H1 (cell line): ENCODE measurements around the gene PPAT. TPM values are rescaled to one million over a fixed set of nuclear protein-coding genes. Genes with fewer than 3 reads are reported as not detected.

Experiments
- CTCF ChIA-PET: fragments of 300-600 bp; sonication (Branson Sonifier 250); formaldehyde crosslinking; loops from one replicate; lab custom pipeline; 2021; ENCODE audit not compliant: partially characterized antibody; lab: Charles Lee
- POLR2A ChIA-PET: fragments of 300-600 bp; sonication (Branson Sonifier 250); formaldehyde crosslinking; loops from one replicate; lab custom pipeline; 2021; ENCODE audit warnings: inconsistent platforms; ENCODE audit not compliant: partially characterized antibody; lab: Charles Lee
- DNase-seq, 2 experiments: peaks; one replicate each; pipeline versions ENCODE4 v3.0.0 to v3.0.0-alpha.2; 2010 to 2022; ENCODE audit warnings: low spot score in 2 of 2, low read depth in 1 of 2, mixed read lengths in 1 of 2
- FAIRE-seq: peaks from 2 replicates; lab custom pipeline; 2011; peaks lifted over from hg19 to GRCh38; lab: Jason Lieb, UNC
- H2AFZ ChIP-seq: 2 replicates; pipeline ENCODE4 v1.8.1; 2012; ENCODE audit warnings: low read length, inconsistent platforms
- H2AK5ac ChIP-seq: 2 replicates; pipeline ENCODE4 v1.6.1; 2013; ENCODE audit warnings: low read depth, low read length
- H2BK120ac ChIP-seq: replicated peaks from 2 replicates; pipeline ENCODE3; 2013; ENCODE audit warnings: low read depth, low read length, inconsistent platforms
- H2BK12ac ChIP-seq: 2 replicates; pipeline ENCODE4 v1.6.1; 2013; ENCODE audit warnings: low read depth, low read length
- H2BK15ac ChIP-seq: 2 replicates; pipeline ENCODE4 v1.6.1; 2013; ENCODE audit warnings: low read length
- H2BK20ac ChIP-seq: 2 replicates; pipeline ENCODE4 v1.6.1; 2013; ENCODE audit warnings: low read length
- H2BK5ac ChIP-seq: 2 replicates; pipeline ENCODE4 v1.6.1; 2013; ENCODE audit warnings: low read depth, low read length
- H3K14ac ChIP-seq: 2 replicates; pipeline ENCODE4 v1.6.1; 2013; ENCODE audit warnings: inconsistent platforms; ENCODE audit not compliant: insufficient read length
- H3K18ac ChIP-seq: 2 replicates; pipeline ENCODE4 v1.6.1; 2013; ENCODE audit warnings: low read length; ENCODE audit errors: extremely low read depth
- H3K23ac ChIP-seq: 2 replicates; pipeline ENCODE4 v1.6.1; 2013; ENCODE audit warnings: inconsistent platforms; ENCODE audit not compliant: insufficient read length
- H3K23me2 ChIP-seq: 2 replicates; pipeline ENCODE4 v1.6.1; 2013; ENCODE audit warnings: low read depth, low read length
- H3K27ac ChIP-seq: 2 replicates; pipeline ENCODE4 v1.6.1; 2011; ENCODE audit warnings: low read depth, low read length, inconsistent platforms
- H3K27me3 ChIP-seq, 4 experiments: replicated peaks in 1 of 4; 1 replicate in 1 of 4; 2 replicates in 3 of 4; pipeline versions ENCODE4 v1.6.1 to v1.8.1; 2011 to 2013; ENCODE audit warnings: low read length in 3 of 4, mild to moderate bottlenecking in 3 of 4, inconsistent platforms in 2 of 4, mixed read lengths in 2 of 4, moderate library complexity in 1 of 4; ENCODE audit not compliant: control insufficient read depth in 3 of 4, insufficient read depth in 3 of 4; ENCODE audit errors: extremely low read depth in 1 of 4
- H3K36me3 ChIP-seq, 4 experiments: 2 replicates each; pipeline versions ENCODE4 v1.6.1 to v1.8.1; 2011 to 2013; ENCODE audit warnings: mild to moderate bottlenecking in 4 of 4, low read length in 3 of 4, moderate library complexity in 2 of 4, control low read depth in 1 of 4, inconsistent platforms in 1 of 4; ENCODE audit not compliant: insufficient read depth in 4 of 4, control insufficient read depth in 2 of 4
- H3K4ac ChIP-seq: replicated peaks from 2 replicates; pipeline ENCODE3; 2013; ENCODE audit warnings: low read length, low read depth, mixed read lengths, inconsistent platforms; ENCODE audit not compliant: insufficient read length
- H3K4me1 ChIP-seq, 4 experiments: replicated peaks in 1 of 4; 1 replicate in 1 of 4; 2 replicates in 3 of 4; pipeline versions ENCODE4 v1.6.1 to v1.8.1; 2011 to 2013; ENCODE audit warnings: low read length in 3 of 4, inconsistent platforms in 2 of 4, mixed read lengths in 1 of 4; ENCODE audit not compliant: insufficient read depth in 4 of 4, control insufficient read depth in 3 of 4
- H3K4me2 ChIP-seq, 2 experiments: 2 replicates each; pipeline versions ENCODE4 v1.6.1 to v1.8.1; 2011 to 2013; ENCODE audit warnings: low read depth in 2 of 2, low read length in 2 of 2, control low read depth in 1 of 2, inconsistent platforms in 1 of 2, mild to moderate bottlenecking in 1 of 2; ENCODE audit not compliant: insufficient read depth in 1 of 2
- H3K4me3 ChIP-seq, 4 experiments: fragments of 200-600, 300-600 bp in 1 of 4; sonication (generic), shearing (Covaris generic), sonication (Bioruptor Twin) in 1 of 4; 2 replicates each; pipeline versions ENCODE4 v1.5.1 to v1.8.1; 2011 to 2016; ENCODE audit warnings: low read length in 4 of 4, low read depth in 3 of 4, control low read depth in 2 of 4, inconsistent platforms in 2 of 4, mild to moderate bottlenecking in 2 of 4, mixed read lengths in 1 of 4, moderate library complexity in 1 of 4; ENCODE audit not compliant: insufficient read depth in 2 of 4; ENCODE audit errors: extremely low read depth in 1 of 4
- H3K56ac ChIP-seq: replicated peaks from 2 replicates; pipeline ENCODE3; 2013; ENCODE audit warnings: low read depth, mild to moderate bottlenecking, mixed read lengths, low read length, inconsistent platforms; ENCODE audit not compliant: insufficient read length
- H3K79me1 ChIP-seq: 2 replicates; pipeline ENCODE4 v1.6.1; 2013; ENCODE audit warnings: low read depth, low read length, control low read depth
- H3K79me2 ChIP-seq, 2 experiments: 2 replicates each; pipeline versions ENCODE4 v1.6.1 to v1.8.1; 2012 to 2013; ENCODE audit warnings: low read length in 2 of 2, mild to moderate bottlenecking in 2 of 2, inconsistent platforms in 1 of 2; ENCODE audit not compliant: insufficient read depth in 2 of 2, control insufficient read depth in 1 of 2
- H3K9ac ChIP-seq, 4 experiments: replicated peaks in 1 of 4; 1 replicate in 1 of 4; 2 replicates in 3 of 4; pipeline versions ENCODE4 v1.6.1 to v1.8.1; 2011 to 2013; ENCODE audit warnings: low read depth in 3 of 4, low read length in 3 of 4, control low read depth in 2 of 4, mild to moderate bottlenecking in 2 of 4, moderate library complexity in 2 of 4, inconsistent platforms in 1 of 4; ENCODE audit errors: extremely low read depth in 1 of 4
- H3K9me3 ChIP-seq, 2 experiments: 2 replicates each; pipeline versions ENCODE4 v1.6.1 to v1.8.1; 2012 to 2013; ENCODE audit warnings: mild to moderate bottlenecking in 2 of 2, moderate library complexity in 2 of 2, control low read depth in 1 of 2, inconsistent platforms in 1 of 2, low read depth in 1 of 2, low read length in 1 of 2, mixed read lengths in 1 of 2; ENCODE audit not compliant: insufficient read depth in 2 of 2
- H4K20me1 ChIP-seq, 2 experiments: replicated peaks in 1 of 2; 2 replicates each; pipeline versions ENCODE3 to v1.8.1; 2011 to 2013; ENCODE audit warnings: inconsistent platforms in 2 of 2, low read length in 2 of 2, mild to moderate bottlenecking in 1 of 2; ENCODE audit not compliant: insufficient read depth in 2 of 2, control insufficient read depth in 1 of 2
- H4K5ac ChIP-seq: 2 replicates; pipeline ENCODE4 v1.6.1; 2013; ENCODE audit warnings: low read length, low read depth, mixed read lengths, inconsistent platforms; ENCODE audit not compliant: insufficient read length
- H4K8ac ChIP-seq: 2 replicates; pipeline ENCODE4 v1.8.0; 2013; ENCODE audit warnings: mild to moderate bottlenecking, moderate library complexity, low read length, inconsistent platforms; ENCODE audit not compliant: insufficient read depth; ENCODE audit errors: extremely low read depth
- H4K91ac ChIP-seq: replicated peaks from 2 replicates; pipeline ENCODE3; 2013; ENCODE audit warnings: low read length, mixed read lengths, inconsistent platforms; ENCODE audit not compliant: insufficient read length
- CBX5 ChIP-seq: fragments of 300-800, 300-1000 bp; sonication (generic); IDR thresholded peaks from 2 replicates; pipeline ENCODE4 v1.7.1; 2016; ENCODE audit warnings: antibody characterized with exemption, low read length, low read depth
- POLR2A ChIP-seq, 2 experiments: IDR thresholded peaks; 1 replicate in 1 of 2; 2 replicates in 1 of 2; pipeline ENCODE4 v1.6.1; 2011; ENCODE audit warnings: low read depth in 2 of 2, low read length in 2 of 2, mild to moderate bottlenecking in 2 of 2; ENCODE audit errors: control extremely low read depth in 1 of 2
- POLR2AphosphoS5 ChIP-seq: IDR thresholded peaks from 2 replicates; pipeline ENCODE4 v1.6.1; 2011; ENCODE audit warnings: low read depth, low read length
- WGBS, 2 experiments: shearing (Covaris generic) in 1 of 2; methylation state at CpG; one replicate each; pipeline versions ENCODE4 v1.1.6 to v1.1.7; 2013 to 2015; ENCODE audit warnings: low lambda C conversion rate in 2 of 2, mixed read lengths in 2 of 2, inconsistent platforms in 1 of 2, low coverage in 1 of 2, missing lambda C conversion rate in 1 of 2; ENCODE audit not compliant: insufficient replicate concordance in 2 of 2, insufficient coverage in 1 of 2, insufficient read length in 1 of 2; ENCODE audit errors: extremely low coverage in 1 of 2, missing lambda C conversion rate in 1 of 2; 5-methylcytosine and 5-hydroxymethylcytosine counted together
- polyA plus RNA-seq, 7 experiments: library from polyadenylated mRNA; depleted of rRNA in 3 of 7; stranded (reverse) in 5 of 7; unstranded in 2 of 7; fragments of >200 nt in 5 of 7; fragments of 200-250 nt in 2 of 7; gene quantifications; 1 replicate in 5 of 7; 2 replicates in 1 of 7; 4 replicates in 1 of 7; pipeline versions ENCODE4 v1.2.1 to v1.2.3, GENCODE V29; 2011 to 2013; ENCODE audit warnings: missing spikeins in 2 of 7, mixed read lengths in 2 of 7
- total RNA-seq: library from RNA; stranded (reverse); fragmentation: NEBNext Ultra II Directional; extraction: Animal tissue kit (Norgen Biotek cat#: 25700); gene quantifications from 2 replicates; pipeline ENCODE4 v1.2.1, GENCODE V29; 2021

Gene PPAT
- total and polyA plus RNA-seq, 2 of the 8 experiments (the other 6 are each of a cell fraction or from before 2014, with no cell fraction given): 24.5 to 104 TPM

DNA sequence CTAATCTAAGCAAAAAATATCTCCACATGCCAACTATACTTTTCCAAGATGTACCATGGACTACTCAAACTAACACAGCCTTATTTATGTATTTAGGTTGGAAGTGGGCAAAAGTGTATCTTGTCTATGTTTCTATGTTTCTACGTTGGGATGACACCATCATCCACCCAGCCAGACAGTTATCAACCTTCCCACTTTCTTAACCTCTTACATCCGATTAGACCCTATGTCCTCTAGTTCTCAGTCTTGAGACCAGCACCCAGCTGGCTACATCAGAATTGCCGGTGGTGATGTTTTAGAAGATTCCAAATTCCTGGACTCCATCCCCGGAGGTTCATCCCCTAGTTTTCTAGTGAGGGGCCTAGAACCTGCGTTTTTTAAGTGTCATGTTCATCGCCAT is 47.1 kb downstream of the PPAT start:
- Histone ChIP-seq H3K14ac (no peak overlapping the region), H4K91ac (no peak overlapping the region), H3K4me1 (peaks cover 0 to 5% (median 0%) of the 10 kb centered on the region in 4 experiments; a peak in 1 of 7 replicates), H3K23ac (no peak overlapping the region), H3K18ac (no peak overlapping the region), H3K79me1 (0 out of 2 replicates have a peak, but pooled peaks cover 2% of the 10 kb centered on the region), H3K4me3 (peak overlapping the region; percentile 69 to 94 (median 88); a peak in 5 of 8 replicates), H3K4me2 (peak overlapping the region; percentile 77 to 93), H3K27ac (no peak overlapping the region), H4K8ac (no peak overlapping the region), H3K56ac (no peak overlapping the region), H3K36me3 (peaks cover 0 to 9% (median 1%) of the 10 kb centered on the region in 4 experiments; a peak in 2 of 8 replicates), H4K5ac (no peak overlapping the region), H3K27me3 (no peaks in the 10 kb centered on the region), H3K23me2 (peaks cover 4% of the 10 kb centered on the region), H2BK12ac (no peak overlapping the region), H2AFZ (no peak overlapping the region), H2BK20ac (no peak overlapping the region)
- DNase-seq: no peak
- TF ChIP-seq CBX5: no peak
- peak; percentile 33; the same call in 1 of the 2 replicates for TF ChIP-seq POLR2AphosphoS5
- TF ChIP-seq POLR2A (IDR thresholded peaks at IDR 0.05; ENCODE audit: control extremely low read depth in 1 of 2, low read depth in 2 of 2, low read length in 2 of 2): peak in 1 of 2 experiments; percentile 18; a peak in 1 of 3 replicates
- TF ChIP-seq, all 59 proteins: peak for 2
- Histone ChIP-seq H3K79me2 (peaks cover 0 to 20% of the 10 kb centered on the region in 2 experiments; a peak in 1 of 4 replicates), H2BK120ac (no peak overlapping the region), H2BK15ac (no peak overlapping the region), H2AK5ac (no peak overlapping the region), H3K4ac (no peak overlapping the region), H3K9ac (peak overlapping the region in 1 of 4 experiments; percentile 53; a peak in 2 of 7 replicates), H3K9me3 (no peaks in the 10 kb centered on the region), H2BK5ac (no peak overlapping the region), H4K20me1 (peaks cover 0 to 2% of the 10 kb centered on the region in 2 experiments)
- FAIRE-seq: no peak
- CTCF ChIA-PET: no interaction called here
- POLR2A ChIA-PET: interaction anchor here (1.3 to 6.1 kb wide), 10 partner anchors 8 to 65 kb away, joined by 3 to 75 read pairs (median 8); partner anchors contain the start of genes PAICS and PPAT
- 76% methylated on average over 6 of the region's 6 CpGs; no CpG with 5 or more reads in 1 of the 2 experiments for WGBS, 2 experiments
